ENCODE measurements around the gene SUCLG1. TPM values are rescaled to one million over a fixed set of nuclear protein-coding genes. Genes with fewer than 3 reads are reported as not detected.

The SUCLG1 gene
- total RNA-seq, 2 experiments from 2014 or later = 34.2 to 37.1 TPM

DNA sequence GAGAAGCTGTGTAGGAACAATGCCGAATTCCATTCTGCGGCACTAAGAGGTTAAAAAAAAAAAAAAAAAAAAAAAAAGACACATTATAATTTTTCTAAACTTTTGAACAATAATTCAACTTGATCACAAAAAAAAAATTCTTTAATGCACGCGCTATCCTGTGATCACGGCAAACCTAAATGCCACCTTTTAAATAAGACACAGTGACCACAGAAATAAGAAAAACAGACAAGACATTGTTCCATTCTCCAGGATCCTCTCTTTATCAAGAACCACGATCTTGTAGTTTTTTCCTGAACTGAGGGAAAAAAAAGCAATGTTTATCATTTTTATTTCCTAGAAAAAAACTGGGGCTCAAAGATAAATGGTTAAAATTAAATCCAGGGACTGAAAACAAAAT, 9.4 kb downstream of the SUCLG1 start:
- intact Hi-C loops (cut with DNase I, micrococcal nuclease) = no loop called here
- ATAC-seq (ENCODE audit: poor library complexity) (no peak), DNase-seq (no peak)
- Histone ChIP-seq H3K27ac (ENCODE audit: low read depth in 1 of 2, low read length in 2 of 2) (no peak overlapping the region), H3K27me3 (ENCODE audit: control insufficient read depth in 1 of 2, insufficient read depth in 2 of 2, low read length in 2 of 2) (no peaks in the 10 kb centered on the region), H3K4me3 (ENCODE audit: low read length) (no peak overlapping the region), H3K36me3 (ENCODE audit: insufficient read depth, low read length) (peaks cover 19% of the 10 kb centered on the region), H3K4me1 (ENCODE audit: insufficient read depth, low read length) (no peaks in the 10 kb centered on the region), H3K9me3 (ENCODE audit: control insufficient read depth in 1 of 2, insufficient read depth in 1 of 2, low read length in 2 of 2) (no peaks in the 10 kb centered on the region)
- CTCF ChIA-PET = interaction anchor here (1.5 kb wide), 1 partner anchor 13 kb away, joined by 4 read pairs; no protein-coding TSS in a partner anchor
- Mint-ChIP-seq H3K4me1 (ENCODE audit: low read depth) (peaks cover 57% of the 10 kb centered on the region), H3K9me3 (no peaks in the 10 kb centered on the region), H3K4me3 (no peak overlapping the region), H3K27me3 (no peaks in the 10 kb centered on the region), H3K36me3 (ENCODE audit: low read depth) (peaks cover 50% of the 10 kb centered on the region), H3K27ac (no peak overlapping the region)
- TF ChIP-seq, protein P1, sequence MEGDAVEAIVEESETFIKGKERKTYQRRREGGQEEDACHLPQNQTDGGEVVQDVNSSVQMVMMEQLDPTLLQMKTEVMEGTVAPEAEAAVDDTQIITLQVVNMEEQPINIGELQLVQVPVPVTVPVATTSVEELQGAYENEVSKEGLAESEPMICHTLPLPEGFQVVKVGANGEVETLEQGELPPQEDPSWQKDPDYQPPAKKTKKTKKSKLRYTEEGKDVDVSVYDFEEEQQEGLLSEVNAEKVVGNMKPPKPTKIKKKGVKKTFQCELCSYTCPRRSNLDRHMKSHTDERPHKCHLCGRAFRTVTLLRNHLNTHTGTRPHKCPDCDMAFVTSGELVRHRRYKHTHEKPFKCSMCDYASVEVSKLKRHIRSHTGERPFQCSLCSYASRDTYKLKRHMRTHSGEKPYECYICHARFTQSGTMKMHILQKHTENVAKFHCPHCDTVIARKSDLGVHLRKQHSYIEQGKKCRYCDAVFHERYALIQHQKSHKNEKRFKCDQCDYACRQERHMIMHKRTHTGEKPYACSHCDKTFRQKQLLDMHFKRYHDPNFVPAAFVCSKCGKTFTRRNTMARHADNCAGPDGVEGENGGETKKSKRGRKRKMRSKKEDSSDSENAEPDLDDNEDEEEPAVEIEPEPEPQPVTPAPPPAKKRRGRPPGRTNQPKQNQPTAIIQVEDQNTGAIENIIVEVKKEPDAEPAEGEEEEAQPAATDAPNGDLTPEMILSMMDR (IDR thresholded peaks at IDR 0.05) = no peak
- POLR2A ChIA-PET = no interaction called here

DNA sequence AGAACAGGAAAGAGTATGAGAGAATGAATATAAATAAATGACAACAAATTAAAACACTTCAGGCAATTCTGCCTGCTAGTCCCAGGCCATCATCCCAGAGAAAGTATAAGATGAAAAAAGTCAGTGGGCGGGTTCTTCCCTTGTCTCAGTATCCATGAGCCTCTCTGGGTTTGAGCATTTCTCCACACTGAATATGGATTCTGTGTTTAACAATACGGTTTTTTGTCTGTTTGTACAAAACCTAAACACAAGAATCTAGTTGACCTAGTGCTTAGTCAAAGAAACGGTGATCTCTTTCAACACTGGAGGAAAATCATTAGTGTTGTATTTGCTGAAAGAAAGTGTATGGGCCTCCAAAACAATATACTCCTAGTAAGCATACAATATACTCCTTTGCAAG, 10.0 kb downstream of the SUCLG1 start:
- ChIA-PET POLR2A (no interaction called here), CTCF (no interaction called here)
- Mint-ChIP-seq H3K9me3 (no peaks in the 10 kb centered on the region), H3K4me3 (no peak overlapping the region), H3K36me3 (ENCODE audit: low read depth) (peaks cover 51% of the 10 kb centered on the region), H3K27me3 (no peaks in the 10 kb centered on the region), H3K27ac (no peak overlapping the region), H3K4me1 (ENCODE audit: low read depth) (peaks cover 50% of the 10 kb centered on the region)
- Histone ChIP-seq H3K36me3 (ENCODE audit: insufficient read depth, low read length) (peaks cover 19% of the 10 kb centered on the region), H3K4me1 (ENCODE audit: insufficient read depth, low read length) (no peaks in the 10 kb centered on the region), H3K9me3 (ENCODE audit: control insufficient read depth in 1 of 2, insufficient read depth in 1 of 2, low read length in 2 of 2) (no peaks in the 10 kb centered on the region), H3K4me3 (ENCODE audit: low read length) (no peak overlapping the region), H3K27me3 (ENCODE audit: control insufficient read depth in 1 of 2, insufficient read depth in 2 of 2, low read length in 2 of 2) (no peaks in the 10 kb centered on the region), H3K27ac (ENCODE audit: low read depth in 1 of 2, low read length in 2 of 2) (no peak overlapping the region)
- TF ChIP-seq, protein P1 (IDR thresholded peaks at IDR 0.05) = no peak
- ATAC-seq (ENCODE audit: poor library complexity) (no peak), DNase-seq (no peak)
- intact Hi-C loops (cut with DNase I, micrococcal nuclease) = no loop called here

DNA sequence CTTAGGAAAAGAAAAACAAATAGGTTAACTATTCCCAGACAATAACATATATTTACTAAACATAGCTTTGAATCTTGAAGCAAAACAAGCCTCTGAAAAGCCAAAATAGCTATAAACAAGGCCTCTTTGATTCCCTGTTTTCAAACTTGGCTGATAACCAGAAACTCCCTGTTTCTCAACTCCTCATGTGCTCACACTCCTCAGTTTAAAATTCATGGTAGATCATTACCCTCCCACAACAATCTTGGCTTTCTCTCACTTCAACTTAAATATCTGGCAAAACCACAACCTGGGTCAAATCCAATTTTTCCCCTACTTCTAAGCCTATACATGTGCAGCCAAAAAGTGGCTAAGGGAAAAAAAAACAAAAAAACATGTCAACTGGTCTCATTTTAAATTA, 15.6 kb downstream of the SUCLG1 start:
- Histone ChIP-seq H3K27me3 (ENCODE audit: control insufficient read depth in 1 of 2, insufficient read depth in 2 of 2, low read length in 2 of 2) (no peaks in the 10 kb centered on the region), H3K9me3 (ENCODE audit: control insufficient read depth in 1 of 2, insufficient read depth in 1 of 2, low read length in 2 of 2) (no peaks in the 10 kb centered on the region), H3K27ac (ENCODE audit: low read depth in 1 of 2, low read length in 2 of 2) (no peak overlapping the region), H3K36me3 (ENCODE audit: insufficient read depth, low read length) (peaks cover 60% of the 10 kb centered on the region), H3K4me1 (ENCODE audit: insufficient read depth, low read length) (no peaks in the 10 kb centered on the region), H3K4me3 (ENCODE audit: low read length) (no peak overlapping the region)
- no peaks in the 10 kb centered on the region for H3K9me3 Mint-ChIP-seq
- ChIA-PET CTCF (no interaction called here), POLR2A (no interaction called here)
- no peak overlapping the region for H3K4me3 Mint-ChIP-seq
- peaks cover 10% of the 10 kb centered on the region for H3K4me1 Mint-ChIP-seq (ENCODE audit: low read depth)
- intact Hi-C loops (cut with DNase I, micrococcal nuclease) = no loop called here
- H3K36me3 Mint-ChIP-seq (ENCODE audit: low read depth) = peaks cover 93% of the 10 kb centered on the region
- DNase-seq (no peak), ATAC-seq (ENCODE audit: poor library complexity) (no peak)
- TF ChIP-seq, protein P1 (IDR thresholded peaks at IDR 0.05) = no peak
- no peak overlapping the region for H3K27ac Mint-ChIP-seq
- no peaks in the 10 kb centered on the region for H3K27me3 Mint-ChIP-seq
